Subcutaneous abdominal adipose tissue (tissue), 5 donors: ENCODE data around the gene TRAPPC14.
"Not testable (repeated sequence)": the region's sequence is repeated elsewhere in the genome, so short reads cannot be mapped to it uniquely, and the experiment has no call there.

Experiments
- H3K27ac ChIP-seq: one replicate; pipeline ENCODE4 v1.7.0; 2013; ENCODE audit warnings: low read depth, mild to moderate bottlenecking, inconsistent platforms, low read length, moderate library complexity
- H3K27me3 ChIP-seq, 5 donors: one replicate each; pipeline ENCODE4 v1.7.0; 2013; ENCODE audit warnings: low read length in 5 of 5, inconsistent platforms in 1 of 5; ENCODE audit not compliant: control insufficient read depth in 5 of 5, insufficient read depth in 4 of 5
- H3K36me3 ChIP-seq, 5 donors: one replicate each; pipeline ENCODE4 v1.7.0; 2013; ENCODE audit warnings: low read length in 5 of 5; ENCODE audit not compliant: control insufficient read depth in 5 of 5, insufficient read depth in 5 of 5
- H3K4me1 ChIP-seq, 5 donors: one replicate each; pipeline ENCODE4 v1.7.0; 2013; ENCODE audit warnings: low read length in 5 of 5, mild to moderate bottlenecking in 3 of 5, moderate library complexity in 1 of 5; ENCODE audit not compliant: control insufficient read depth in 5 of 5, insufficient read depth in 5 of 5
- H3K4me3 ChIP-seq, 5 donors: one replicate each; pipeline ENCODE4 v1.7.0; 2013; ENCODE audit warnings: low read length in 5 of 5, low read depth in 1 of 5
- H3K9ac ChIP-seq, 5 donors: one replicate each; pipeline ENCODE4 v1.7.0; 2013; ENCODE audit warnings: low read length in 5 of 5, mild to moderate bottlenecking in 4 of 5, moderate library complexity in 3 of 5
- H3K9me3 ChIP-seq, 5 donors: one replicate each; pipeline ENCODE4 v1.7.0; 2013; ENCODE audit warnings: low read length in 5 of 5; ENCODE audit not compliant: control insufficient read depth in 5 of 5
- donor health status: healthy.
- donor health status: healthy.
- donor health status: healthy.
- donor health status: healthy.
- donor health status: healthy.

Gene TRAPPC14

GRCh38 chr7:100154651-100155491 lies 3.7 kb downstream of the TRAPPC14 start:
- H3K9me3 ChIP-seq: no peaks in the 10 kb centered on the region
- peaks cover 3 to 52% (median 33%) of the 10 kb centered on the region in 5 donors for H3K4me1 ChIP-seq
- no peak overlapping the region for H3K4me3 ChIP-seq
- peaks cover 0 to 41% (median 36%) of the 10 kb centered on the region in 5 donors for H3K36me3 ChIP-seq
- H3K27me3 ChIP-seq: no peaks in the 10 kb centered on the region
- no peak overlapping the region for H3K27ac ChIP-seq
- H3K9ac ChIP-seq: peak overlapping the region in 1 of 5 donors; percentile 56

GRCh38 chr7:100153708-100154535 lies 4.6 kb downstream of the TRAPPC14 start:
- Histone ChIP-seq H3K27me3 (no peaks in the 10 kb centered on the region), H3K4me1 (peaks cover 5 to 58% (median 40%) of the 10 kb centered on the region in 5 donors), H3K36me3 (peaks cover 0 to 41% (median 36%) of the 10 kb centered on the region in 5 donors), H3K9ac (no peak overlapping the region), H3K4me3 (no peak overlapping the region), H3K9me3 (no peaks in the 10 kb centered on the region), H3K27ac (no peak overlapping the region)

- Histone ChIP-seq H3K9ac (no peak overlapping the region), H3K4me1 (peaks cover 5 to 60% (median 45%) of the 10 kb centered on the region in 5 donors), H3K27ac (no peak overlapping the region)
These were observed 5.4 kb downstream of the TRAPPC14 start for GRCh38 chr7:100152937-100153666.

GRCh38 chr7:100152404-100152803 lies 6.1 kb downstream of the TRAPPC14 start:
- Histone ChIP-seq H3K36me3 (peaks cover 0 to 41% (median 36%) of the 10 kb centered on the region in 5 donors), H3K9ac (no peak overlapping the region), H3K4me3 (no peak overlapping the region), H3K9me3 (no peaks in the 10 kb centered on the region), H3K27me3 (no peaks in the 10 kb centered on the region), H3K4me1 (peaks cover 2 to 56% (median 41%) of the 10 kb centered on the region in 5 donors), H3K27ac (no peak overlapping the region)

More at GRCh38 chr7:100152937-100153666, 5.4 kb downstream of the TRAPPC14 start:
- Histone ChIP-seq H3K9me3 (no peaks in the 10 kb centered on the region), H3K4me3 (no peak overlapping the region), H3K36me3 (peaks cover 0 to 41% (median 36%) of the 10 kb centered on the region in 5 donors), H3K27me3 (no peaks in the 10 kb centered on the region)

- no peaks in the 10 kb centered on the region for H3K9me3 ChIP-seq
- H3K4me1 ChIP-seq: peaks cover 2 to 30% (median 21%) of the 10 kb centered on the region in 5 donors
- peak within 1 kb of the TSS; percentile 89 to 99 (median 93) for H3K4me3 ChIP-seq
- peak within 1 kb of the TSS; percentile 86 for H3K27ac ChIP-seq
- peaks cover 0 to 9% (median 8%) of the 10 kb centered on the region in 5 donors for H3K36me3 ChIP-seq
- H3K9ac ChIP-seq: peak within 1 kb of the TSS; percentile 73 to 95 (median 92)
- no peaks in the 10 kb centered on the region for H3K27me3 ChIP-seq
These were observed 9.8 kb downstream of the TRAPPC14 start, which contains the start of gene LAMTOR4 for GRCh38 chr7:100148559-100149328. Gene LAMTOR4 (plus strand): TSS chr7:100148918. CDS start chr7:100148973, 55 bp downstream.

- peaks cover 0 to 4% (median 2%) of the 10 kb centered on the region in 5 donors for H3K36me3 ChIP-seq
- no peaks in the 10 kb centered on the region for H3K27me3 ChIP-seq
- peak overlapping the region in 3 of 5 donors; percentile 59 to 72 (median 59) for H3K9ac ChIP-seq
- H3K4me1 ChIP-seq: peaks cover 2 to 29% (median 20%) of the 10 kb centered on the region in 5 donors
- peak overlapping the region; percentile 59 to 99 (median 93) for H3K4me3 ChIP-seq
- no peaks in the 10 kb centered on the region for H3K9me3 ChIP-seq
- peak overlapping the region; percentile 37 for H3K27ac ChIP-seq
These were observed 10.3 kb downstream of the TRAPPC14 start for GRCh38 chr7:100148225-100148558.

- no peak overlapping the region for H3K9ac ChIP-seq
- peaks cover 0 to under 1% (median 0%) of the 10 kb centered on the region in 5 donors for H3K27me3 ChIP-seq
- no peaks in the 10 kb centered on the region for H3K9me3 ChIP-seq
- H3K4me1 ChIP-seq: peaks cover 2 to 25% (median 20%) of the 10 kb centered on the region in 5 donors
- H3K36me3 ChIP-seq: no peaks in the 10 kb centered on the region
- no peak overlapping the region for H3K27ac ChIP-seq
- H3K4me3 ChIP-seq: no peak overlapping the region
These were observed 11.2 kb downstream of the TRAPPC14 start for GRCh38 chr7:100147278-100147677.

- H3K27me3 ChIP-seq, H3K9me3 ChIP-seq, H3K9ac ChIP-seq, H3K27ac ChIP-seq, H3K36me3 ChIP-seq, H3K4me3 ChIP-seq: not testable (repeated sequence)
- peaks cover 2 to 21% (median 20%) of the 10 kb centered on the region in 5 donors for H3K4me1 ChIP-seq
These were observed 12.2 kb downstream of the TRAPPC14 start for GRCh38 chr7:100146350-100146749.

- Histone ChIP-seq H3K9me3 (no peaks in the 10 kb centered on the region), H3K27me3 (peaks cover 0 to 5% (median 0%) of the 10 kb centered on the region in 5 donors), H3K27ac (no peak overlapping the region), H3K9ac (no peak overlapping the region), H3K4me1 (no peaks in the 10 kb centered on the region), H3K4me3 (no peak overlapping the region), H3K36me3 (no peaks in the 10 kb centered on the region)
These were observed 16.1 kb downstream of the TRAPPC14 start for GRCh38 chr7:100142461-100142860.
